NCI-H128 (cell line): ENCODE results near the gene PIGW.

Source experiments
- DNase-seq: peaks from one replicate; lab custom pipeline; 2025; ENCODE audit not compliant: unreplicated experiment; lab: John Stamatoyannopoulos, UW

The PIGW gene, protein sequence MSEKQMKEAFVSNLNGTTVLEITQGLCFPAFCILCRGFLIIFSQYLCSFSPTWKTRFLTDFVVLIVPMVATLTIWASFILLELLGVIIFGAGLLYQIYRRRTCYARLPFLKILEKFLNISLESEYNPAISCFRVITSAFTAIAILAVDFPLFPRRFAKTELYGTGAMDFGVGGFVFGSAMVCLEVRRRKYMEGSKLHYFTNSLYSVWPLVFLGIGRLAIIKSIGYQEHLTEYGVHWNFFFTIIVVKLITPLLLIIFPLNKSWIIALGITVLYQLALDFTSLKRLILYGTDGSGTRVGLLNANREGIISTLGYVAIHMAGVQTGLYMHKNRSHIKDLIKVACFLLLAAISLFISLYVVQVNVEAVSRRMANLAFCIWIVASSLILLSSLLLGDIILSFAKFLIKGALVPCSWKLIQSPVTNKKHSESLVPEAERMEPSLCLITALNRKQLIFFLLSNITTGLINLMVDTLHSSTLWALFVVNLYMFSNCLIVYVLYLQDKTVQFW

DNA sequence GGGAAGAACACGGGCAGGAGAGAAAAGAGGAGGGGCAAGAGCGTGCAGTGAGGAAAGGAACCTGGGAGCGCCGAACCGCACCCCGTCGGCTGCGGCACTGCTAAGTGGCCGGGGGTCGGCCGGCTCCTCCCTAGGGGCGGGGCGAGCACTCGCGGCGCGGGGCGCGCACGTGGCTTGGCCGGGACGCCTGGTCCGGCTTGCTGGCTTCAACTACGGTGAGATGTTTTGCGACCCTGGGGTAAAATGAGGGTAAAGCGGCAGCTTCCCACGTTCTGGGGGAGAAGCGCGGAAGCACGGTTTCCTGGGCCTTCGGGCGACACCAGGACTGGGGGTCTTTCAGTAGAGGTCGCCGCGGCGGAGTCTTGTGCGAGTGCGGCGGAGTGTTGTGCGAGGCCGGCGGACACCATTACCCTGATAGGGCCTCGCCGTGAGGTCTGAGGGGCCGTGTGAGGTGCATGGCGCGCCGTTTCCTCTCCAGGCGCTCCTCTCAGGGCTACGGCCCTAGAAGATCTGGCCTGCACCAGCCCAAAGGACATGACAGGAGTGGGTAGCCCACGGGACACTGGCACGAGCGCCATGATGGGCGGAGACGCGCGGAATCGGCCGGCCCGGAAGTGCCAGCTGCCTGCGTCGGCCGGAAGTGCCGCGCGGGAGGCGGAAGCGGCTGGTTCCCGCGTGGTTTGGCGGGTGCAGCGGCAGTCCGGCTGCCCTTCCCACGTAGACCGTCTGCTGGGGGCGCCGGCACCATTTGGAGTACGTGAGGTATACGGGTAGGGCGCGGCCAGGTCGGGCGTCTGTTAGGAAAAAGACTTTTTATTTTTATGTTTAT lies at the start of gene PIGW, which contains the start of gene MYO19:
Gene PIGW, plus strand, starts transcription at position 148 of the 829 bp plus-strand sequence. CDS start 2,115 bp downstream, outside the sequence.
Gene MYO19, minus strand, starts transcription at position 29 of the 829 bp plus-strand sequence. CDS start 2,330 bp downstream, outside the sequence.
- peak; percentile 42 for DNase-seq

DNA sequence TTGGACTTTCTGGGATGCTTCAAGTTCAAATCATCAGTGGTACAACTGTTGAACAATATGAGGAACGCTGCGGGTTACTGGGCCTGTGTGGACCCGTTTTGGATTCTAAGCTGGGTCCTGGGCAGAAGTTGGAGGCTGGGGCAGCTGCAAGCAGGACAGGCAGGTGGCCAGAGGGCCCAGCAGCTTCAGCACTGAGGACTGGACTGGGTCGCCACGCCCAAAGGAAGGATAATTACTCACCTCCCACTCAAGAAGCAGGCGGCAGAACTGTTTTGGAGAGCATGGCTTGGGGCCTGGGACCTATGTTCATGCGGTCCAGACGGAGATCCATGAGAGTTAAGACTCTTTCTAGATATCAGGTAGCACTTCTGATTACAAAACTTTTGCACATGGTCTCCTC lies 49.8 kb upstream of the PIGW start:
- no peak for DNase-seq

DNA sequence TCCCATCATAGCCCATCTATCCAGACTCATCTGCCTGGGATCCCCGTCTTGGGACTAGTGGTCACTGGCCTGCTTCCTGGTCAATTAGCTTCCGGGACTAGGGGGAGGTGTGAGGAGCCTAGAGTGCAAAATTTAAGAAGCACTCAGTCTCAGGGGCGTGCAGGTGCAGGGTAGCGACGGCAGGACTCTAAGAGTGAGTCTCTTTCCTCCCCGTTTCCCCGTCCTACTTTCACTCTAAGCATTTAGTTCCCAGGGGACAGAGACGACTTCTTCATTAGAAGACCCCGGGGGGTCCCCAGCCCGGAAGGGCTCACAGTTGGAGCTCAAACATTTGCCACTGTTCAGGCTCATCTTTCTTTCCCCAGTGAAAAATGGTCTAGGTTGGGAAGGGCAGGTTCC lies 49.0 kb upstream of the PIGW start:
- no peak for DNase-seq

DNA sequence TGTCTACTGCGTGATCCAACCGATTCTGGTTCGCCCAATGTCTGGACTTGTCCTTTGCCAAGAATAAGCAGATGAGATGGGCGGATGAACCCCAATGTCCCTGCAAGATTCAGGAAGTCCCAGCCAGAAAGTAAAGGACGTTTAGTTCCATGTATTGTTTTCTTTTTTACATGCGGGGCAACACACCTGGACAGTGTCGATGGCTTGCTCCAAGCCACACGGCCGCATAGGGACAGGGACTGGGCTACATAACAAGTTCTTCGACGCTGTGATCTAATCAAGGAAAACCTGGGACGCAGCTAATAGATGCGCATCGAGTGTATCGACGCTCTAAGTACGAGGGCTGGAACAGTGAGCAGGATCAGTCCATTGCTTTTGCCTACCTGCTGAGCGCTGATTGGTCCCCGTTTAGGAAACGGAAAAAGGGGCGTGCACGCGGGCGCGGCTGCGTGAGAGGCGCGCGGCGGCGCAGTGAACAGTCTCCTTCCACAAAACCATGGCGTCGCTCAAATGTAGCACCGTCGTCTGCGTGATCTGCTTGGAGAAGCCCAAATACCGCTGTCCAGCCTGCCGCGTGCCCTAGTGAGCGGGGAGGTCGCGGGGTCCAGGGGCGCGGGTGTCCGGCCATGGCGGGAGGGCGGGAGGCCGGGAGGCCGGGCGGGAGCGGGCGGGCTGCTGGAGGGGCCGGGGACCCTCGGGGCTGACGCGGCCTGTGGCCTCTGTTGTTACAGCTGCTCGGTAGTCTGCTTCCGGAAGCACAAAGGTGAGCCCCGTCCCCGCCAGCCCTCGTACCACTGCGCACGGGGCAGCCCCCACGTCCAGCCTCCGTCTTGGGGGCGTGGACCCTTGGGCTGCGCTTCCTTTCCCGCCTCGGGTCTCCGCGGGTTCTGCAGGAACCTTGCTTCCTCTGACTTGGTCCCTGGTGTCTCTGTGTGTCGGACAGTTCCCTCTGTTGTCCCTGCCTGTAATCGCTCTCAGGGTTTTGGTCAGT lies 48.3 kb upstream of the PIGW start, which contains the start of gene ZNHIT3:
Gene ZNHIT3, plus strand, starts transcription at position 478 of the 991 bp plus-strand sequence. Its CDS starts 19 bp downstream, at position 497.
- peak; percentile 83 for DNase-seq

DNA sequence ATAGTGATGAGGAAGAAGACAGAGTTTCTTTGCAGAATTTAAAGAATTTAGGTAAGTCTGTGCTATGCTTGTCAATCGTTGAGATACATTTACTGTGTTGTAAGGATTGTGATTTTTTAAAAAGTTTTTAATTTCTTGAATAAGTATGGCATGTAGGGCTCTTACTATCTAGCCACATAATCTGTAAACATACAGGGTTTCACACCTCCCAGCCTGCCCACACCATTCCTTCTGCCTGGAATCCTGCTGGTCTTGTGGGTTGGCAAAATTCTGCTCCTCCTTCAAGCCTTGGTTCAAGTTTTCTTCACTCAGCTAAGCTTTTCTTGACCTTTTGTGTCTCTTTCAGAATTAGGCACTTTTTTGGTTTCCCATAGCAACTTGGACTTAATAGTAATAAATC lies 40.8 kb upstream of the PIGW start:
- no peak for DNase-seq

DNA sequence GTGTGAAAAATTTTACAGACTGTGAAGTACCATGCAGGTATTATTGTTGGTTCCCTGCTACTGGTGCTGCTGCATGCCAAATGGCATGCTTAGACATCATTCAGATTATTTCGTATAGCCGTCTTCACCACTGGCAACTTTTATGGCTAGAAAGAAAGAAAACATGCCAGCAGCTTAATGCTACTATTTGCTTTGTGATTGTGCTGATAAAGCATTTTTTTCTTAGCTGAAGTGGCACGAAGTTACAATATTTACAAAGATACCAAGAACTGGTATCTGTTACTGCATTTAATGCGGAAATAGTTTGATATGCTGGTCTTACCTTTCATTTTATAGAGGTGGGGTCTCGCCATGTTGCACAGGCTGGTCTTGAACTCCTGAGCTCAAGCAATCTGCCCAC lies 40.1 kb upstream of the PIGW start:
- DNase-seq = no peak

DNA sequence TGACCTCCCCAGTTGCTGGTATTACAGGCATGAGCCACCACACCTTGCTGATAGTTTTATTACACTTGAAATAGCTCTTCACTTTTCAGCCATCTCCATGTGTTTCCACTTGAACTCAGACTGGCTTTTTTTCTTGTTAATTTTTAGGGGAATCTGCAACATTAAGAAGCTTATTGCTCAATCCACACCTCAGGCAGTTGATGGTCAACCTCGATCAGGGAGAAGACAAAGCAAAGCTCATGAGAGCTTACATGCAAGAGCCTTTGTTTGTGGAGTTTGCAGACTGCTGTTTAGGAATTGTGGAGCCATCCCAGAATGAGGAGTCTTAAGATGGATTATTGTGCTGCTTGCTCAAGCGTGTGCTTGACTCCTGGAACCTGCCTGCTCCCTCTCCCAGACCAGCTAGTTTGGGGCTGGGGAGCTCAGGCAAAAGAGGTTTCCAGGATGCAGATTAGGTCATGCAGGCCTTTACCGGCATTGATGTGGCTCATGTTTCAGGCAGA lies 39.7 kb upstream of the PIGW start:
- DNase-seq = no peak

DNA sequence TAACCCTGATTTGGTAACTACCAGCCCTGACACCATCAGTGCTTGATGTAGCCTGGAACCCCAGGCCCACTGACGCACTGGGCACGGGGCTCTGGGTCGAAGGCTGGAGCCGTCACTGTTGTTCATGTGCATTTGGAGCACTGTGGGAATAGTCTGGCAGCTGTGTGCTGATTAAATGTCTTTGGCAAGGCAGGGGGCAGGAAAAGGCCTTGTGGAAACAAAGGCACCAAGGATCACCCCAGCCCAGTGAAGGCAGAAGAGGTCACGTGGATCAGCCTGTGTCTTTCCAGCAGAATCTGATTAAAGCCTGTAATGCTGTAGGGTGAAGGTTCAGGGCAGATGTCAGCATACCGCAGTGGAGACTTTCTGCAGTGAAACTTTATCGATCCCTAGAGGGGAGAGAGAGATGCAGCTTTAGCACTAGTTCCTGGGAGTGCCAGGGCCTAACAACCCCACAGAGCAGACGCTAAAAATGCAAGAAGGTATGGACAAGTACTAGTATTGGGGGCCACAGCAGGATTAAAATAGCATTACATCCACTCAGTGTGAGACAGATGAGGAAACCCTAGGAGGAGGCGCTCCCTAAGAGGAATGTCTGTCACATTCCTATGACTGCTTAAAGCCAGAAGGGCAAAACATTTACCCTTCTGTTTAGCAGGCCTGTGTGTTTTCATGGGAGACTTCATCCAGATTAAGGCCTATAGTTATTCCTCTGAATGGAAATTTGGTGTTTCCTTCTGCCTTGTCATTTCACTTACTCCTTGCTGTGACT lies 38.6 kb upstream of the PIGW start:
- no peak for DNase-seq

DNA sequence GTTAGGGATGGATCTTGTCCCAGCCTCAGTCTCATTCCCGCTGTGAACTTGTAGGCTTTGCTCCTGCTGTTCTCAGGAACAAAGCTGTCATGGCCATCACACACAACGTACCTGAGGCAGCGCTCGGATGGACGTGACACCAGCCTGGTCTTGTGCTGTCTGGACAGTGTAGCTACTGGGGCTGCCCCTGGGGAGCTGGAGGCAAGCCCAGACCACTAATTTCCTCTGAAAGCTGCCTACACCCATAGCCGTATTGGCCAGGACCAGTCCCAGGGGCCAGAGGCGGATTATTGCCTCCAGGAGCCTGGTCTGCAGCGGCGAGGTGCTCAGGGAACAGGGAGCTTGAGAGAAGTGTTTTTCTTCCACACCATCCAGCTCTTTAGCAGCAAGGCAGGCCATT lies 36.6 kb upstream of the PIGW start:
- no peak for DNase-seq

DNA sequence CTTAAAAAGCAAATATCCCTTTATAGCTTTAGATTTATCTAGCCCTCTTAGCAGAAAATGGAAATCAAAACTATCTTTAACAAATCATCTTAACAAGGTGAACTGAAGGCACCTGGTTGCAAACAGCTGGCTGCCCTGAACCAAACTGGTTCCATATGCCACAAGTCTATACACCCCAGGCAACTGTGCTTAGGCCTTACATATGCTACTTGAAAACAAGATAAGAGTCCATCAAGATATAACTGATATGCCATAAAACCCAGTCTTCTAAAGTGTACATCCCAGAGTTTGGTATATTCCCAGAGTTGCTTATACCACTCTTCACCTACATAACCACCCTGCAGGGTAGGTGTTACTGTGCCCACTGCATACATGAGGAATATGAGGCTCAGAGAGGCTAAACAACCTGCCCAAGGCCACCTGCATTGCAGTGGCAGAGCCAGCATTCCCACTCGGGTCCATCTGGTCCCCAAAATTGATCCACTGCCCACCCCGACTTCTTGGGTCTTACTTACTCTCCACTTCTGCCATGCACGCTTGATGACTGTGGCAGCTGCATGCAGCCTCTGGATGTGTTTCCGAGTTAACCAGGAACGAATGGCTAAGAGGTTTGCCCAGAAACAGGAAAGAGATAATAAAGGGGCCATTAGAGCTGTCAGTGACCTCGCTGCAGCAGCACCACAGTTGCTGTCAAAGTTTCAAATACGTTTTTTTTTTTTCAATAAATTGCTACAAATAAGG lies 36.1 kb upstream of the PIGW start:
- no peak for DNase-seq

DNA sequence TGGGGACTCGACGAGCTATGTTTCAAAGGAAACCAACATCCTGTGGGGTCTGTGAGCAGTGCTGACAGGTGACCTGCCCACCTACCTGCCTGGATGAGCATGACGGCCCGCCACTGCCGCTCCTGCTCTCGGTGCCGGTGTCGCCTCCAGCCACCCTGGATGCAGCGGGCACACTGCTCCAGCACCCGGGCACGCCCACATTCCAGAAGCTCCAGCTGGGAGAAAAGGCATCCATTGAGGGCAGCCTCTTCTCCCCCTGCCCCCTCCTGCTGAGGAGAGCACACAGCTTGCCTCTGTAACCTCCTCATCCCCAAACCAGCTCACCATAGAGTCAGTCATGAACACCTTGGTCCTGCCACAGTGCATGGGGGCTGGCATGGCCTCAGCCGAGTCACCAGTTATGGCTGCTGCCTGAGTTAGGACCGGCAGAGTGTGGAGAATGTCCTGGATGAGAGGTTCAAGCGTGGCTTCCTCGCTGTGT lies 34.0 kb upstream of the PIGW start:
- no peak for DNase-seq

DNA sequence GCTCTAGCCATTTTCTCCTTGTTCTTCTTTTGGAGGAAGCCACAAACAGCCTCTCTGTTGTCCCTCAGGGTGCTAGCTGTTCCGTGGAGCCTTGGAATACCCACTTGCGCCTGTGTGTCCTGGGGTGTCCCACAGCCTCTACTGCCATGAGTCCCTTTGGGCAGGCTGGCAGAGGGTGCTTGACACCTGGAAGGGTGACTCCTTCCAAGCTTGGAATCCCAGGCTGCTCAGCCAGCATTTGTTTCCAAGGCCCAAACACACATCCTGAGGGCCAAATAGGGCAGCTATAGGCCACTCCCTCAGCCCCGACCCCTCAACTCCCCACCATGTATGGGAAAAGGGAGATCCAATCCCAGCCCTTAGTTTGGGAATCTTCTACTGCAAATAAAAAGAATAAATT lies 33.4 kb upstream of the PIGW start:
- no peak for DNase-seq

DNA sequence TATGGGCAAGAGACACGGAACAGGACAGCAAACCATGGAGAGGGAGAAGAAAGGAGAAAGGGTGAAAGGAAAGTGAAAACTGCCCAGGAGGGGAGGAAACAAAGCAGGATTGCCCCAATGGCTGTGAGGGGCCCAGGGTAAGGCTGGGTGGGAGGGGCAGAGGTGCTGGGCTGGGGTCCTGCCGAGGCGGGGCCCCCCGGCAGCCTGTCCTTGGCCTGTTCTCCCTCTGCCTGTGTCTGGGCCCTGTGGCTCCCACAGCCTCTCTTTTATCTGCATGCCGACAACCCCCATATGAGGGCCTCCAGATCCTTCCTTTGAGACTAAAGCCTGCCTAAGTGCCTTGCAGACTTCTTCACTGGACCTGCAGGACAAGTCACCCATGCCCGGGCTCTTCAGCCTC lies 32.8 kb upstream of the PIGW start:
- no peak for DNase-seq

DNA sequence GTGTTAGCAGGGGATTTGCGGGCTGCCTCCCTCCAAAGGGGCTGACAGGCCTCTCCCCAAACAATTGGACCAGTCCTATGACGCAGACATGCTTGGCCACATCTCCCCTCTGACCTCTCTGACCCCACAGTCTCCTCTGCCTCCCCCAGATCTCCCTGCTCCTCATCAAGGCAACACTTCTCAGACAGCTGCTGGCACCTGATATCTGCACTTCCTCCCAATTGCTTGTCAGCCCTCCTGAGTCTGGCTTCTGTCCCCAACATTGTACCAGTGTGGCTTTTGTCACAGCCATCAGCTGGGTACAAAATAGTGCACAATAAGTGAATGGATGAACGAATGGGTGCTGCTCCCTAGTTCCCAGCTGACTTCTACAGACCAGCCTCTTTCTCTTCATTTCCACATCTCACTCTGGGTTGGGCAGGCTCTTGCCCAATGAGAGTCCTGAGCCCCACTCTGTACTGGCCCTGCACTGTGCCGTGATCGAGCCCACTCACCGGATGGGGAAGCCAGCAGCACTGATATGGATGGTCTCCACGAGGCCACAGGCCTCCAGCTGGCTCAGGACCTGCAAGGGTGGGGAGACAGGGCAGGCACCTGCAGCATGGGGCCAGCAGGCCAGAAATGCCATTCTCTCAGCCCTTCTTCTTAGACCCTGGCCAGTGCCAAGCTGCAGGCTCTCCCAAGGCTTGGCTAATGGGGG lies 31.2 kb upstream of the PIGW start:
- DNase-seq = no peak

DNA sequence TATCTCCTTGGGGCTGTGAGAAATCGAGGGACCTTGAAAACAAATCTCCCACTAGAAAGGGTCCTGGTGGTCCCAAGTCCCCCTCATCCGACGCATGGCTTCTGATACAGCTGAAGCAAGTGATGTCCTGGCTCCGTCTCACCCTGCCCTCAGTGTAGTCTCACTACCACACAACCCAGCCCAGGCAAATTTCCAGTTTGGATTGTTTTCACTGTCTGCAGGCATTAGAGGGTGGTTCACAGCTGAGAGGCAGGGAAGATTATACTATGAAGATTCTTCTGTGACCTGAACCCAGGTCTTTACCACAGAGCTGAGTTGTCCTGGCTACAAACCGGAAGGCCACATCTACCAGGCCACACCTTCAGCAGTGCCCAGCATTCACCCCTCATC lies 30.6 kb upstream of the PIGW start:
- DNase-seq = no peak

DNA sequence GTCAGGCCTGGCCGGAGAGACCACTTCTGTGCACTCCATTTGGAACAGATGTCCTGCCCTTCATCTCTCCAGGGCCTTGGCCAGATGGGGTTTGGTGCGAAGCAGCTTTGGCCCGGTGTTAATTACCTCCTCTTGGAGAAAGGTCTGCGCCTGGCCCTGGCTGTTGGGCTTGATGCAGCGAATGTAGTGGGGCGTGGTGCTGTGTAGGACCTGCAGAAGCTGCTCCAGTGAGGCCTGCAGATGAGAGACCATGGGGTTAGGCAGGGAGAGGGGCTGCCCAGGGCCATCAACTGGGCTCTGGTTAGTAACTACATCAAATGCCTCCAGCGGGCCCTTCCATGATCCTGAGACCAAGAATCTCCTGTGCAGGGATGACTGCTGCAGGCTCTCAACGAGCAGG lies 29.6 kb upstream of the PIGW start:
- no peak for DNase-seq

DNA sequence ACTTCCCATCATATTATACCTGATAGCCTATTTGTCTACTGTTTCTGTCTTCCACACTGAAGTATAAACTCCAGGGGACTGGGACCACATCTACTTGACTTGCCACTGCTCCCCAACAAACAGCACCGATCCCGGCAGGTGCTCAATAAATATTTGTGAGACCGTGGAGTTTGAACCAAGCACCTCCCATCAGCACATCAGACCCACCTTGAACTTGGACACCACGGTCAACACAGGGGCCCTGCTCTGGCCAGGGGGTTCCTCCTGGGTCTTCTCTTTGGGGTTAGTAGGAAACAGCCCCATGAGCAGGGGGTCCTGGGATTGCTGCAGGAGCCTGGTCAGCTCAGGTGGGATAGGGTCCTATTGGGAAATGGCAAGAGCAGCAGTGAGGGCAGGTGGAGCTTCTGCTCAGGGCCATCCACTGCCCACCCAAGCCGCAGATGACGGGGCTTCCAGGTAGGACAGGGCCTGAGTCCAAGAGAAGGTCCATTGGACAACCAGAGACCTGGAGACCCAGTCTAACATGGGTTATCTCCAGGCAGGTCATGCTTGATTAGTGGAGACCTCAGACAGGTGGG lies 28.4 kb upstream of the PIGW start:
- DNase-seq = no peak

DNA sequence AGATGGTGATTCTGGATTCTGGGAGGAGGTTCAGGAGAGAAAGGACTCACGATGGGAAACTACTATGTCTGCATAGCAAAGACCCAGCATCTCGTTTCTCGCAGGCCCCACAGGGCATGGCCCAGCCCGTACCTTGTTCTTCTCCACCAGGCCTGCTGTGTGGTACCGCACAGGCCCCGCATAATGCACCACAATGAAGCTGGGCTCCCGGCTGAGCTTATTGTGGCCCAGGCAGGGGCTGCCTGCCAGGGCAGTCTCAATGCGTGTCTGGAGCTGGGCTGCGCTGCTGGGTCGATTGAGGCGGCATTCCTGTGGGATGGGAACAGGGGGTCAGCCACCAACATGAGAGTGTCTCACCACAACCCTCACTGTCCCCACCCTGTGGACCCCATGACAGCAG lies 28.0 kb upstream of the PIGW start:
- no peak for DNase-seq
